Measurements from ENCODE around the gene ZC3HAV1.

DNA sequence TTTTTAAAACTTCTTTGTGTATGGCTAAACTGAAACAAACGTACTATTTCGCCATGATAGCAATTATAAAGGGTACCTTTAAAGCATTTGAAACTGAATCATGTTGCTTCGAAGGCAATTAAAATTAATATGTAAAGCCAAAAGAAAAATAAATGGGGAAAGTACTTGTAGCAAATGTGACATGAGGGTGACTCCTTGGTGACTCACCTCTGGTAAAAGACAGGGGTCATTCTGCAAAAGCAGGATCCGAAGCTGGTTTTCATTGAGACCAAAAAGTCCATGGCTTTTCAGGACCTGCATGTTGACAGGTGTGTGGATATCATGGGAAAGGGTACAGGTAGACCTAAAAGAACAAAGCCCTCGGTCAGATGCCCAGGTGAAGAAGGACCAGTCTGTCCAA, 75.2 kb downstream of the ZC3HAV1 start:
- TF ChIP-seq ZNF274 (IDR thresholded peaks at IDR 0.05; ENCODE audit: low read depth, low read length) (no peak), SUZ12 (IDR thresholded peaks at IDR 0.05; ENCODE audit: extremely low read depth, insufficient read depth, insufficient read length) (no peak)
